ENCODE measurements around the gene NAA38. TPM values are rescaled to one million over a fixed set of nuclear protein-coding genes. Genes with fewer than 3 reads are reported as not detected.

NAA38 gene
- total and polyA plus RNA-seq, 2 donors (not counting 1 experiment from before 2014, with no cell fraction given) = 20.0 to 80.5 TPM

- 84% methylated on average over 5 of the region's 9 CpGs for WGBS (ENCODE audit: insufficient coverage)
- intact Hi-C loops (cut with micrococcal nuclease) = no loop called here
Measured at GRCh38 chr17:7817643-7817964, 39.8 kb downstream of the NAA38 start.

More at GRCh38 chr17:7817643-7817964, 39.8 kb downstream of the NAA38 start:
- no peak overlapping the region for H3K27ac ChIP-seq (ENCODE audit: low read length in 2 of 2)
- H3K4me1 ChIP-seq (ENCODE audit: control insufficient read depth in 2 of 2, insufficient read depth in 2 of 2, low read length in 2 of 2) = no peaks in the 10 kb centered on the region
- Mint-ChIP-seq H3K4me1 (no peaks in the 10 kb centered on the region), H3K4me3 (no peak overlapping the region), H3K27me3 (peaks cover 8% of the 10 kb centered on the region), H3K27ac (no peak overlapping the region), H3K9me3 (ENCODE audit: insufficient read depth) (no peaks in the 10 kb centered on the region)
- TF ChIP-seq EZH2 (IDR thresholded peaks at IDR 0.05; ENCODE audit: borderline replicate concordance, insufficient read depth, low read depth, low read length, poor library complexity, severe bottlenecking) = no peak
- no peak for TF ChIP-seq CTCF (IDR thresholded peaks at IDR 0.05)
- CTCF ChIA-PET = interaction anchor here (0.6 to 2.4 kb wide), 3 partner anchors 81 to 271 kb away, joined by 3 to 14 read pairs (median 3); no protein-coding TSS in a partner anchor
- H3K9me3 ChIP-seq (ENCODE audit: control extremely low read depth in 1 of 3, control insufficient read depth in 2 of 3, insufficient read depth in 1 of 3, low read length in 2 of 3) = no peaks in the 10 kb centered on the region
- POLR2A ChIA-PET = no interaction called here
- no peaks in the 10 kb centered on the region for H3K79me2 ChIP-seq (ENCODE audit: control insufficient read depth, insufficient read depth, low read length)
- DNase-seq = no peak
- no peaks in the 10 kb centered on the region for H3K36me3 ChIP-seq (replicated peaks in 1 of 2; ENCODE audit: control extremely low read depth in 1 of 2, control insufficient read depth in 1 of 2, extremely low read depth in 1 of 2, insufficient read depth in 2 of 2, low read length in 1 of 2)
- no peak overlapping the region for H3K4me2 ChIP-seq (replicated peaks; ENCODE audit: low read depth, low read length, poor library complexity, severe bottlenecking)
- no peaks in the 10 kb centered on the region for H4K20me1 ChIP-seq (ENCODE audit: control insufficient read depth, insufficient read depth, low read length, poor library complexity, severe bottlenecking)
- no peak overlapping the region for H3K4me3 ChIP-seq (ENCODE audit: control extremely low read depth in 1 of 5, extremely low read depth in 1 of 5, insufficient read depth in 1 of 5, low read depth in 2 of 5, low read length in 4 of 5)
- H2AFZ ChIP-seq (ENCODE audit: insufficient read depth, low read depth, low read length, poor library complexity, severe bottlenecking) = no peak overlapping the region
- no peaks in the 10 kb centered on the region for H3K27me3 ChIP-seq (replicated peaks in 1 of 4; ENCODE audit: control extremely low read depth in 1 of 4, control insufficient read depth in 3 of 4, insufficient read depth in 4 of 4, low read length in 3 of 4)
- H3K9ac ChIP-seq (ENCODE audit: low read length) = no peak overlapping the region
- ATAC-seq (ENCODE audit: low read depth) = no peak

All from B cell (primary cell).